Measurements from ENCODE around the gene ESAM. TPM values are rescaled to one million over a fixed set of nuclear protein-coding genes. Genes with fewer than 3 reads are reported as not detected.

ESAM gene
- total RNA-seq, 4 donors from 2014 or later = 18.7 to 91.6 (median 47.7) TPM

- no peaks in the 10 kb centered on the region for H3K36me3 ChIP-seq
- H3K4me3 ChIP-seq = peak overlapping the region; percentile 24 to 54
- no peak for TF ChIP-seq POLR2A (IDR thresholded peaks at IDR 0.05)
- no peak for TF ChIP-seq CTCF (IDR thresholded peaks at IDR 0.05)
- peaks cover 0 to 26% of the 10 kb centered on the region in 2 donors for H3K4me1 ChIP-seq
- intact Hi-C loops (cut with DNase I; ENCODE audit: low total_unique reads) = no loop called here
- peaks cover 23% of the 10 kb centered on the region in 2 donors for H3K27me3 ChIP-seq
- peak in 1 of 2 donors; percentile 71 for DNase-seq
- H3K9me3 ChIP-seq = no peaks in the 10 kb centered on the region
- peak overlapping the region; percentile 84 to 87 for H3K27ac ChIP-seq
These were observed 2.6 kb downstream of the ESAM start for GRCh38 chr11:124759266-124760204.

GRCh38 chr11:124758355-124759265, 3.5 kb downstream of the ESAM start:
- Histone ChIP-seq H3K27ac (peak overlapping the region; percentile 84 to 87), H3K9me3 (no peaks in the 10 kb centered on the region), H3K4me1 (peaks cover 0 to 26% of the 10 kb centered on the region in 2 donors), H3K36me3 (no peaks in the 10 kb centered on the region), H3K27me3 (peaks cover 23% of the 10 kb centered on the region in 2 donors), H3K4me3 (peak overlapping the region in 1 of 2 donors; percentile 12)
- peak in 1 of 2 donors; percentile 53 for DNase-seq
- TF ChIP-seq CTCF (IDR thresholded peaks at IDR 0.05) (peak; percentile 49 to 61 (median 58)), POLR2A (IDR thresholded peaks at IDR 0.05) (no peak)
- intact Hi-C loops (cut with DNase I; ENCODE audit: low total_unique reads) = no loop called here

- intact Hi-C loops (cut with DNase I; ENCODE audit: low total_unique reads) = no loop called here
- no peak for DNase-seq
- no peak for TF ChIP-seq CTCF (IDR thresholded peaks at IDR 0.05)
- TF ChIP-seq POLR2A (IDR thresholded peaks at IDR 0.05) = no peak
- Histone ChIP-seq H3K4me3 (no peak overlapping the region), H3K27ac (no peak overlapping the region), H3K9me3 (no peaks in the 10 kb centered on the region), H3K27me3 (peaks cover 16 to 23% of the 10 kb centered on the region in 2 donors), H3K4me1 (peaks cover 0 to 18% of the 10 kb centered on the region in 2 donors), H3K36me3 (no peaks in the 10 kb centered on the region)
These were observed 4.8 kb downstream of the ESAM start for GRCh38 chr11:124757320-124757719.

GRCh38 chr11:124756753-124757227, 5.3 kb downstream of the ESAM start:
- intact Hi-C loops (cut with DNase I; ENCODE audit: low total_unique reads) = no loop called here
- H3K36me3 ChIP-seq = no peaks in the 10 kb centered on the region
- no peak overlapping the region for H3K4me3 ChIP-seq
- no peaks in the 10 kb centered on the region for H3K9me3 ChIP-seq
- peaks cover 0 to 13% of the 10 kb centered on the region in 2 donors for H3K4me1 ChIP-seq
- TF ChIP-seq CTCF (IDR thresholded peaks at IDR 0.05) (no peak), POLR2A (IDR thresholded peaks at IDR 0.05) (no peak)
- peaks cover 16 to 23% of the 10 kb centered on the region in 2 donors for H3K27me3 ChIP-seq
- DNase-seq = no peak
- no peak overlapping the region for H3K27ac ChIP-seq
